HG03045 (cell line): ENCODE data around the gene FRK.
"Not testable (repeated sequence)": the region's sequence is repeated elsewhere in the genome, so short reads cannot be mapped to it uniquely, and the experiment has no call there.

Source experiments
- ATAC-seq: cut with Tn5 transposase; IDR thresholded peaks from one replicate; pipeline ENCODE4 v1.9.1; 2021; ENCODE audit warnings: mild to moderate bottlenecking, moderate library complexity; ENCODE audit not compliant: unreplicated experiment

FRK gene

GRCh38 chr6:116060572-116061283 lies at the start of gene FRK:
Gene FRK, minus strand, starts transcription at chr6:116060891. Its CDS starts 580 bp downstream, at chr6:116060311.
- ATAC-seq, result no peak

- ATAC-seq, result no peak
Observed at GRCh38 chr6:116108836-116109235, 48.1 kb upstream of the FRK start.

DNA sequence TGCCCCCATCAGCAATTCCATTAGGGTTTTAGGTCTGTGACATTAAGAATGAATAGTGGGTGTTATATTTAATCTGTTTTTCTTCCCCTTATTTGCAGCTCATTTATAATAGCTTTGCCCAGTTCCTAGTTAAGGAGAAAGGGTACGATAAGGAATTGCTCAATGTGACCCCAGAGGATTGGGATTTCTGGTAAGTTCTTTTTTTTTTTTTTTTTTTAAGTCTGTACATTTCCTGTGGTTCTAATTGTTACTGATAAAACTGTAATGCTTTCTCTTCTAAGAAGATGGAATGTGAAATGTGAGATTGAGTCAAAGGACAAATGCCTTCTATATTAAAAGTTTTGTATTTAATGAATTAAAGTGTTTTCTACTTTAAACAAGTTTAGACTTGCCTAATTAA lies 45.5 kb upstream of the FRK start:
- no peak for ATAC-seq

GRCh38 chr6:116105247-116105646 lies 44.6 kb upstream of the FRK start:
- no peak for ATAC-seq

DNA sequence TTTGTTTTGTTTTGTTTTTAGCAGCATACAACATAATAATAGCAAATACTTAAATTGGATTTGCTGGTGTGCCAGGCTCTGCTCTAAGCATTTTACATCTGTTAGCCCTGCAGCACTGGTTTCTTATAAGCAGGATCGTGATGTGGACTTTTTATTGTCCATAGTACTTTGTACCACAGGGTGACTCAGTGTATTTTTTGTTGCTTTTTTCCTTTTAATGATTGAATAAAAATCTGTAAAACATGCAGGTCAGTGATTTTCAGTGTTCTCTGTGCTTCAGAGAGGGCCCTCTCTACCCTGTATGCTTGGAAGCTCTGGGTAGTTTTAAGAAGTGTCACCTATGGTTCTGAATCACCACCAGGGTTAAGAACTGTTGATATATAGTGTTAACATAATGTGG lies 43.9 kb upstream of the FRK start:
- no peak for ATAC-seq

DNA sequence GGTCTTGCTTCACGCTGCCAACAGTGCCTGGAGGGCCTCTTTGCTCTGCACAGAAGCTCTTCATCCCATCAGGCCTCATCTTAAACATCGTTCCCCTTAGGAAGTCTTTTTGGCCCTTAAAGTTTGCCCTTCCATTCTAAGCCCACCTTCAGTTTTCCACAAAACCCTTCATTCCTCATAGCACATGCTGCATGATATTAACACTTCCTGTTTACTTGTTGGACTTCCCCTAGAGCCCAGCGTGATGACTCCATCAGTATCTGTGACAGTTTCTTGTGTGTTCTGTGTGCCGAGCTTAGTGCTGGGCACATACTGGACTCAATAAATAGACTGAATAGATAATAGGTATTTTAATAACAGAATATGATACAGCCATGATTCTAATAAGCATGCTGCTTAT lies 42.2 kb upstream of the FRK start:
- no peak for ATAC-seq

- no peak for ATAC-seq
Observed at GRCh38 chr6:116101790-116102189, 41.1 kb upstream of the FRK start.

DNA sequence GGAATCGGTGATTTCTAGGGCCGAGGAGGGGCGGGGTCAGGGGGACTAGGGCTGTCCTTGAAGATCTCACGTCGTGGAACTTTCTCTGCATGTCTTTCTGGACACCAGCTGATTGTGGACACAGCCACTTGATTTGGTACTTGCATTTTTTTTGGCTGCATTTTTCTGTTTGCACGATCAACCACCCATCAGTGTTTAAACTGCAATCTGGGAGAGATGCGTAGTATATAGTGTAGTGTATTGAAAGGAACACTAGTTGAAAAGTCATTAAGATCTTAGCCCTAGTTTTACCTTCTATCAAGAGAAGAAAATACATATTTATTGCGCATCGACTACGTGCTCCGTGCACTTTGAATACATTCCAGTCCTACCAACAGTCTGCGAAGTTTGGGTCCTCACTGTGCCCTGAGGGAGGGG lies 40.6 kb upstream of the FRK start:
- ATAC-seq, result no peak

DNA sequence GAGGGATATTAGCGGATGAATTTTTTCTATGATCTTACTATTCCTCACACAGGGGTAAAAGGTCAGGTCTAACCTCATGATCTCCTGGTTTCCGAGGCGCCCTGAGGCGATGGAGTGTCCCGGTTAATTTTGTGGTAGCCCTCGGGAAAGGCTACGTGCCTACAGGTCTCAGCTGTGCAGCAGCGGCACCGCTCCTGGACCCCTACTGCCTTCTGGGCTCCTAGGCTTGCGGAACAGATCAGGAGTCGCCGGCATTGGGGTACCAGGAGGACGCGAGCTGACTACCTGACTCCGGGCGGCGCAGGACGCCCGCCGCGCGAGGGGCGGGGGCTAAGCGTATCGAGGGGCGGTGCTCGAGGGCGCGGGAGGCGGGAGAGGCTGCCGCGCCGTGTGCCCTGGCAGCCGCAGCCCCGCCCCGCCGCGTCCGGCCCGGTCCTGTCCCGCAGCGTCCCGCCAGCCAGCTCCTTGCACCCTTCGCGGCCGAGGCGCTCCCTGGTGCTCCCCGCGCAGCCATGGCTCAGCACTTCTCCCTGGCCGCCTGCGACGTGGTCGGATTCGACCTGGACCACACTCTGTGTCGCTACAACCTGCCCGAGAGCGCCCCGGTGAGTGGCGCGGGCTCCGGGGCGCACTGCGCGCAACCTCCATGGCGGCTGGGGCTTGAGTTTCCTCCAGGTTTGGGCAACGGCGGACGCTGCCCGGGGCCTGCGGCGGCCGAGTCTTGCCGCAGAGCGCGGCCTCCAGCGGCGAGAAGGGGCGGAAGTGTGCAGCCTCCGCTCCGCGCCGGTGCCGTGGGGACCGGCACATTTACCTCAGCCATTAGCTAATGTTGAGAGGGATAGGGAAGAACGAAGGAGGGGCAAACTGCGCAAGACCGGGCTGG lies 40.0 kb upstream of the FRK start, which contains the start of gene NT5DC1:
TSS of gene NT5DC1 (plus strand) at position 435 of the 883 bp plus-strand sequence. CDS start at position 513, 78 bp downstream.
- ATAC-seq, result peak; percentile 90

GRCh38 chr6:116099036-116099435 lies 38.3 kb upstream of the FRK start:
- ATAC-seq, result no peak

DNA sequence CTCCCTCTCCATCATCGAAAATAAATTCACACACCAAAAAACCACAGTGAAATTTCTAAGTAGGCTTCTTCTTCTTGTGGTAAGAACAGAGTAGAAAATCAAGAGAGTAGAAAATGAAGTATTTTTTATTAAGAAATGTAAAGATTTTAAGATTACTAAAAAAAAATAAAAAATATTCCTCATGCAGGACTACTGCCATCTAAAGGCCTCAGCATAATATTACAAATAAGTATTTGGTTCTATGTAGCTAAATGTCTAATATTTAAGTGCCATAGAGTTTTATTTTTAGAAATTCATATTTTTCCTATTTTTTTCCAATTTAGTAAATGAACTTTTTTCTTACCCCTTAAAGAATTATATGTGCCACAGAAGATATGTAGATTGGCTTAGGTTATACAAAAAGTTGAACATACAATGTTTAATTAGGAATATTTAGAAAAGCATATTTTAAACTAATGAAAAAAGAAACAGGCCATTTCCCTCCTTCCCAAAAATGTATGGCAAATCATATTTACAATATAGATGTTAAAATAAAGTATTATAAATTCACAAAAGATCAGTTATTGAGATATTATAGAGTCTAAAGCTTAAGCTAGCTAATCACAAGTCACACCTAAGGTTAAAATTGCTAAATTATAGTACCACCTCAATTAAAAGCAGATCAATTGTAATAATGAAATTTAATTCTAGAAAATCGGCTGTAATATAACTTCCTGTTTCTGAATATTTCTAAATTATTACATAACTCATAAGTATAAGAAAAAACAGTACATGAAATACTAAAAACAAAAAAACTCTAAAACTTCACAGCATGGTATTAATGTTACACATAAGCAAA lies 36.5 kb upstream of the FRK start:
- no peak for ATAC-seq

GRCh38 chr6:116096048-116096759 lies 35.5 kb upstream of the FRK start:
- not testable (repeated sequence) for ATAC-seq

DNA sequence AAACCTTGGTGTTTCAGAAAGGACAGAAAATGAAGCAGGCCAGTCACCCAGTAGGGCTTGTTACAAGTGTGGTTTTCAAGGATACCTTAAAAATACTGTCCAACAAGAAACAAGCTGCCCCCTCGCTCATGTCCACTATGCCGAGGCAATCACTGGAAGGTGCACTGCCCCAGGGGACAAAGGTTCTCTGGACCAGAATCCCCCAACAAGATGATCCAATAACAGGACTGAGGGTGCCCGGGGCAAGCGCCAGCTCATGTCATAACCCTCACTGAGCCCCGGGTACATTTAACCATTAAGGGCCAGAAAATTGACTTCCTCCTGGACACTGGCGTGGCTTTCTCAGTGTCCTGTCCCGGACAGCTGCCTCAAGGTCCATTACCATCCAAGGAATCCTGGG lies 33.4 kb upstream of the FRK start:
- ATAC-seq, result no peak

DNA sequence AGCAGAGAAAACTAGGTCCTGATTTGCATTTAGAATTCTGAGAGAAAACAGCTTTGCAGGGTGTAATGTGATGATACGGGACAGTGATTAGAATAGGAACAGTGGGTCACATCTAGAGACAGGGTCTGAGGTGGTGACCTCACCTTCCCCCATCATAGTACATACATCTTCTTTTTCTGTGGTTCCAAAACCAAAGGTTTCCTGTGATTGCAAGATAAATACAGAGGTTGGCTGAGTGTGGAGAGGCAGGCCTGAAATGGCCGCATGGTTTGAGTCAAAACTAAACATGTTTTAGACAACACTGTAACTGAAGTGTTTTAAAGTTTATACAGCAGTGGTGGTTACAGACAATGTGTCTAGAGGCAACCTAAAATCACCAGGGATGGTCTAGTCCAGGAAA lies 29.6 kb upstream of the FRK start:
- peak; percentile 56 for ATAC-seq

DNA sequence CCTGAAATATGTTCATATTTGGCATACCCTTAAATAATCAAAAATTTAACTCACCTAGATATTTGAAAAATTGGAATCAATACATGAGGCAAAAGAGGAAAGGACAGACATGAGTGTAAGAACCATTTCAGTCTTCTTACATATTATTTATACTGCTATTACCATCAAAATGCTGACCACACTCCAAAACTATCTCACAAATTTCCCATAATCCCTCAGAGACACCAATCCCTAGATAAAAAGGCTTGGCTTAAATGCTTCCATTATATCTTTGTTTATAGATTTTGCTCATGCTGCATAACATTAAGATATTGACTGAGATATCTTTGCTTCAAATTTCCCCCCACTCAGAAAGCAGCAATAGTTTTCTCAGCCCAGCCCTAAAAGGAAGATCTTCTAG lies 28.3 kb upstream of the FRK start:
- ATAC-seq, result no peak

GRCh38 chr6:116087437-116088027 lies 26.8 kb upstream of the FRK start:
- peak; percentile 96 for ATAC-seq

GRCh38 chr6:116084284-116084683 lies 23.6 kb upstream of the FRK start:
- no peak for ATAC-seq

- no peak for ATAC-seq
Observed at GRCh38 chr6:116083052-116083451, 22.4 kb upstream of the FRK start.

DNA sequence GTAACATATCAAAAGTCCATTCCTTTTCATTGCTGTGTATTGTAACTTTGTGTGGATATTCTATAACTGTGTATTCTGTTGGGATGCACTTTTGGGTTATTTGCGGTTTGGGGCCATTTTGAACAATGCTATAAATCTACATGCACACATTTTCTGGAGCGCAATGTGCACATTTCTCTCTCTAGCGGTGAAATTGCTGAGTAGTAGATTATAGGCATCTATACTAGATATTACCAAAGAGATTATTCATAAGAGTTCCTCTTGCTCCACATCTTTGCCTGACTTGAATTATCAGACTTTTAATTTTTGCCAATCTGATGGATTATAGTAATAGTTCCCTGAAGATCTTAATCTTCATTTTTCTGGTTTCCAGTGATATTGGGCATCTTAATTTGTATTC lies 18.3 kb upstream of the FRK start:
- no peak for ATAC-seq

DNA sequence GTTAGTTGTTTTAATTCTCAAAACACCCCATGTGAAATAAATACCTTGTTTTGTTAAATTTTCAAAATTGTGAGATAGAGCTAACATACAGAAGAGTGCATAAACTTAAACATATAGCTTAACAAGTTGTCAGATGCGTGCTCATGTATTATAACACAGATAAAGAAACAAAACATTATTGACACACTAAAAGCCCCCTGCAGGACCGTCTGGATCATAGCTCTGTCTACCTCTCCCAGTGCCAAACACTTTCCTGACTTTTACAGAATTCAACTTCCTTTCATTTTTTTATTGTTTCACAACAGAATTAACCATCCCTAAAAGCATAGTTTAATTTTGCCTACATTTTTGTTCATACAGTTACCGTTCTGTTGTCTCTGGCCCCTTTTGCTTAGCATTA lies 17.8 kb upstream of the FRK start:
- ATAC-seq, result no peak
